ENCODE measurements around the gene RGPD8.

Gene RGPD8

GRCh38 chr2:112343827-112344585, 89.4 kb downstream of the RGPD8 start:
- H3K9ac ChIP-seq (ENCODE audit: low read depth, low read length), result no peak overlapping the region
- H3K9me3 ChIP-seq (ENCODE audit: control insufficient read depth, insufficient read depth, low read length), result no peaks in the 10 kb centered on the region

GRCh38 chr2:112342067-112342550, 91.3 kb downstream of the RGPD8 start:
- Histone ChIP-seq H3K9ac (ENCODE audit: low read depth, low read length) (no peak overlapping the region), H3K4me1 (ENCODE audit: control insufficient read depth, insufficient read depth, low read length) (no peaks in the 10 kb centered on the region), H3K9me3 (ENCODE audit: control insufficient read depth, insufficient read depth, low read length) (no peaks in the 10 kb centered on the region), H3K36me3 (ENCODE audit: control insufficient read depth, insufficient read depth, low read length) (no peaks in the 10 kb centered on the region), H3K4me3 (ENCODE audit: low read depth, low read length) (no peak overlapping the region), H3K27me3 (ENCODE audit: control insufficient read depth, insufficient read depth, low read length) (no peaks in the 10 kb centered on the region)

More at GRCh38 chr2:112343827-112344585, 89.4 kb downstream of the RGPD8 start:
- no peak overlapping the region for H3K4me3 ChIP-seq (ENCODE audit: low read depth, low read length)
- H3K36me3 ChIP-seq (ENCODE audit: control insufficient read depth, insufficient read depth, low read length), result no peaks in the 10 kb centered on the region
- no peaks in the 10 kb centered on the region for H3K4me1 ChIP-seq (ENCODE audit: control insufficient read depth, insufficient read depth, low read length)
- no peaks in the 10 kb centered on the region for H3K27me3 ChIP-seq (ENCODE audit: control insufficient read depth, insufficient read depth, low read length)

- Histone ChIP-seq H3K9ac (ENCODE audit: low read depth, low read length) (no peak overlapping the region), H3K27me3 (ENCODE audit: control insufficient read depth, insufficient read depth, low read length) (no peaks in the 10 kb centered on the region), H3K36me3 (ENCODE audit: control insufficient read depth, insufficient read depth, low read length) (no peaks in the 10 kb centered on the region), H3K9me3 (ENCODE audit: control insufficient read depth, insufficient read depth, low read length) (no peaks in the 10 kb centered on the region), H3K4me3 (ENCODE audit: low read depth, low read length) (no peak overlapping the region), H3K4me1 (ENCODE audit: control insufficient read depth, insufficient read depth, low read length) (no peaks in the 10 kb centered on the region)
Observed at GRCh38 chr2:112340475-112341267, 92.8 kb downstream of the RGPD8 start.

GRCh38 chr2:112339986-112340385, 93.5 kb downstream of the RGPD8 start:
- Histone ChIP-seq H3K36me3 (ENCODE audit: control insufficient read depth, insufficient read depth, low read length) (no peaks in the 10 kb centered on the region), H3K9ac (ENCODE audit: low read depth, low read length) (no peak overlapping the region), H3K9me3 (ENCODE audit: control insufficient read depth, insufficient read depth, low read length) (no peaks in the 10 kb centered on the region), H3K4me3 (ENCODE audit: low read depth, low read length) (no peak overlapping the region), H3K4me1 (ENCODE audit: control insufficient read depth, insufficient read depth, low read length) (no peaks in the 10 kb centered on the region), H3K27me3 (ENCODE audit: control insufficient read depth, insufficient read depth, low read length) (no peaks in the 10 kb centered on the region)

- Histone ChIP-seq H3K4me1 (ENCODE audit: control insufficient read depth, insufficient read depth, low read length) (no peaks in the 10 kb centered on the region), H3K9ac (ENCODE audit: low read depth, low read length) (no peak overlapping the region), H3K27me3 (ENCODE audit: control insufficient read depth, insufficient read depth, low read length) (no peaks in the 10 kb centered on the region), H3K4me3 (ENCODE audit: low read depth, low read length) (no peak overlapping the region), H3K36me3 (ENCODE audit: control insufficient read depth, insufficient read depth, low read length) (no peaks in the 10 kb centered on the region), H3K9me3 (ENCODE audit: control insufficient read depth, insufficient read depth, low read length) (no peaks in the 10 kb centered on the region)
Observed at GRCh38 chr2:112335600-112335999, 97.8 kb downstream of the RGPD8 start.

GRCh38 chr2:112332123-112332696, 101.2 kb downstream of the RGPD8 start:
- Histone ChIP-seq H3K9ac (ENCODE audit: low read depth, low read length) (no peak overlapping the region), H3K4me3 (ENCODE audit: low read depth, low read length) (no peak overlapping the region), H3K9me3 (ENCODE audit: control insufficient read depth, insufficient read depth, low read length) (no peaks in the 10 kb centered on the region), H3K36me3 (ENCODE audit: control insufficient read depth, insufficient read depth, low read length) (no peaks in the 10 kb centered on the region), H3K4me1 (ENCODE audit: control insufficient read depth, insufficient read depth, low read length) (no peaks in the 10 kb centered on the region), H3K27me3 (ENCODE audit: control insufficient read depth, insufficient read depth, low read length) (no peaks in the 10 kb centered on the region)

- no peaks in the 10 kb centered on the region for H3K36me3 ChIP-seq (ENCODE audit: control insufficient read depth, insufficient read depth, low read length)
- no peak overlapping the region for H3K9ac ChIP-seq (ENCODE audit: low read depth, low read length)
- H3K4me1 ChIP-seq (ENCODE audit: control insufficient read depth, insufficient read depth, low read length), result no peaks in the 10 kb centered on the region
- no peaks in the 10 kb centered on the region for H3K9me3 ChIP-seq (ENCODE audit: control insufficient read depth, insufficient read depth, low read length)
- H3K4me3 ChIP-seq (ENCODE audit: low read depth, low read length), result no peak overlapping the region
- H3K27me3 ChIP-seq (ENCODE audit: control insufficient read depth, insufficient read depth, low read length), result no peaks in the 10 kb centered on the region
Observed at GRCh38 chr2:112322919-112323318, 110.5 kb downstream of the RGPD8 start.

- no peaks in the 10 kb centered on the region for H3K36me3 ChIP-seq (ENCODE audit: control insufficient read depth, insufficient read depth, low read length)
- H3K27me3 ChIP-seq (ENCODE audit: control insufficient read depth, insufficient read depth, low read length), result no peaks in the 10 kb centered on the region
- no peak overlapping the region for H3K4me3 ChIP-seq (ENCODE audit: low read depth, low read length)
- H3K4me1 ChIP-seq (ENCODE audit: control insufficient read depth, insufficient read depth, low read length), result no peaks in the 10 kb centered on the region
- H3K9ac ChIP-seq (ENCODE audit: low read depth, low read length), result no peak overlapping the region
- H3K9me3 ChIP-seq (ENCODE audit: control insufficient read depth, insufficient read depth, low read length), result no peaks in the 10 kb centered on the region
Observed at GRCh38 chr2:112321375-112322320, 111.8 kb downstream of the RGPD8 start.
